HFFc6 (cell line): ENCODE data around the gene PICK1. TPM values are rescaled to one million over a fixed set of nuclear protein-coding genes. Genes with fewer than 3 reads are reported as not detected.

ENCODE experiments used
- DNase-seq: peaks from one replicate; pipeline ENCODE4 v3.0.0-alpha.2; 2018
- H3K27ac Mint-ChIP-seq: 2 replicates; pipeline ENCODE4 v1.8.0; 2020; ENCODE audit warnings: mild to moderate bottlenecking, mixed read lengths
- H3K27me3 Mint-ChIP-seq: 2 replicates; pipeline ENCODE4 v1.8.0; 2021; ENCODE audit warnings: mild to moderate bottlenecking, moderate library complexity, mixed read lengths; ENCODE audit not compliant: insufficient read depth
- H3K36me3 Mint-ChIP-seq: 2 replicates; pipeline ENCODE4 v1.8.0; 2021; ENCODE audit warnings: low read depth, mixed read lengths
- H3K4me1 Mint-ChIP-seq: 2 replicates; pipeline ENCODE4 v1.8.0; 2020; ENCODE audit warnings: low read depth, mixed read lengths
- H3K4me3 Mint-ChIP-seq: 2 replicates; pipeline ENCODE4 v1.8.0; 2020; ENCODE audit warnings: mild to moderate bottlenecking, moderate library complexity, mixed read lengths
- H3K9me3 Mint-ChIP-seq: 2 replicates; pipeline ENCODE4 v1.8.0; 2020; ENCODE audit warnings: mild to moderate bottlenecking, mixed read lengths
- CTCF ChIP-seq: fragments of 200-600 bp; sonication (generic); IDR thresholded peaks from 2 replicates; pipeline ENCODE4 v1.5.0; 2021; ENCODE audit warnings: antibody characterized with exemption, mild to moderate bottlenecking
- total RNA-seq, 6 experiments: library from RNA; stranded (reverse); fragmentation: NEBNext Ultra II Directional; extraction: Animal tissue kit (Norgen Biotek cat#: 25700); gene quantifications; 2 replicates in 1 of 6; 3 replicates in 5 of 6; pipeline ENCODE4 v1.2.3, GENCODE V29; 2021

The PICK1 gene
- total RNA-seq, 6 experiments from 2014 or later = 7.0 to 10.0 (median 7.7) TPM

GRCh38 chr22:38110008-38110862 is 53.0 kb downstream of the PICK1 start, which contains the start of gene BAIAP2L2:
BAIAP2L2 (minus strand) TSS chr22:38110684; CDS start chr22:38110525, 159 bp downstream.
- peaks cover 22% of the 10 kb centered on the region for H3K4me1 Mint-ChIP-seq
- no peak within 1 kb of the TSS for H3K27ac Mint-ChIP-seq
- no peak for TF ChIP-seq CTCF
- H3K4me3 Mint-ChIP-seq = no peak within 1 kb of the TSS
- peaks cover 5% of the 10 kb centered on the region for H3K27me3 Mint-ChIP-seq
- peaks cover 3% of the 10 kb centered on the region; the same call in 1 of the 2 replicates for H3K9me3 Mint-ChIP-seq
- no peaks in the 10 kb centered on the region for H3K36me3 Mint-ChIP-seq
- no peak for DNase-seq

GRCh38 chr22:38110863-38111852 is 54.0 kb downstream of the PICK1 start:
- H3K4me1 Mint-ChIP-seq = peaks cover 22% of the 10 kb centered on the region
- peaks cover 3% of the 10 kb centered on the region; the same call in 1 of the 2 replicates for H3K9me3 Mint-ChIP-seq
- no peak for TF ChIP-seq CTCF
- H3K4me3 Mint-ChIP-seq = no peak overlapping the region
- no peak overlapping the region for H3K27ac Mint-ChIP-seq
- no peaks in the 10 kb centered on the region for H3K36me3 Mint-ChIP-seq
- no peak for DNase-seq
- peaks cover 5% of the 10 kb centered on the region for H3K27me3 Mint-ChIP-seq

GRCh38 chr22:38111925-38112355 is 54.7 kb downstream of the PICK1 start:
- Mint-ChIP-seq H3K36me3 (no peaks in the 10 kb centered on the region), H3K4me1 (peaks cover 22% of the 10 kb centered on the region), H3K27ac (no peak overlapping the region)

GRCh38 chr22:38112381-38112780 is 55.2 kb downstream of the PICK1 start:
- no peak overlapping the region for H3K27ac Mint-ChIP-seq
- no peak for TF ChIP-seq CTCF
- H3K27me3 Mint-ChIP-seq = peaks cover 5% of the 10 kb centered on the region
- no peak for DNase-seq
- H3K4me1 Mint-ChIP-seq = peaks cover 22% of the 10 kb centered on the region
- peaks cover 3% of the 10 kb centered on the region; the same call in 1 of the 2 replicates for H3K9me3 Mint-ChIP-seq
- H3K4me3 Mint-ChIP-seq = no peak overlapping the region
- no peaks in the 10 kb centered on the region for H3K36me3 Mint-ChIP-seq

More at GRCh38 chr22:38111925-38112355, 54.7 kb downstream of the PICK1 start:
- Mint-ChIP-seq H3K9me3 (peaks cover 3% of the 10 kb centered on the region; the same call in 1 of the 2 replicates), H3K27me3 (peaks cover 5% of the 10 kb centered on the region), H3K4me3 (no peak overlapping the region)
- TF ChIP-seq CTCF = no peak
- no peak for DNase-seq
